ENCODE data around the gene HPS6.

Gene HPS6

GRCh38 chr10:102067091-102067916, 2.2 kb downstream of the HPS6 start:
- in situ Hi-C loops (cut with MboI; ENCODE audit: low sequenced_read_pairs), result no loop called here

GRCh38 chr10:102068216-102068615, 3.1 kb downstream of the HPS6 start:
- in situ Hi-C loops (cut with MboI; ENCODE audit: low sequenced_read_pairs), result no loop called here

- in situ Hi-C loops (cut with MboI; ENCODE audit: low sequenced_read_pairs), result no loop called here
Observed at GRCh38 chr10:102069071-102069470, 3.9 kb downstream of the HPS6 start.

- in situ Hi-C loops (cut with MboI; ENCODE audit: low sequenced_read_pairs), result loop anchor here (10.0 kb wide), 1 partner anchor 228 kb away; the partner anchor contains the start of gene KCNIP2
Observed at GRCh38 chr10:102072673-102073527, 7.8 kb downstream of the HPS6 start.

- in situ Hi-C loops (cut with MboI; ENCODE audit: low sequenced_read_pairs), result no loop called here
Observed at GRCh38 chr10:102083541-102083940, 18.4 kb downstream of the HPS6 start.

GRCh38 chr10:102085336-102085735, 20.2 kb downstream of the HPS6 start:
- in situ Hi-C loops (cut with MboI; ENCODE audit: low sequenced_read_pairs), result no loop called here

- in situ Hi-C loops (cut with MboI; ENCODE audit: low sequenced_read_pairs), result no loop called here
Observed at GRCh38 chr10:102086196-102086595, 21.0 kb downstream of the HPS6 start.

GRCh38 chr10:102090772-102091171, 25.6 kb downstream of the HPS6 start:
- in situ Hi-C loops (cut with MboI; ENCODE audit: low sequenced_read_pairs), result no loop called here

- in situ Hi-C loops (cut with MboI; ENCODE audit: low sequenced_read_pairs), result no loop called here
Observed at GRCh38 chr10:102096449-102096848, 31.3 kb downstream of the HPS6 start.

- in situ Hi-C loops (cut with MboI; ENCODE audit: low sequenced_read_pairs), result no loop called here
Observed at GRCh38 chr10:102101152-102101551, 36.0 kb downstream of the HPS6 start.

GRCh38 chr10:102102421-102102820, 37.3 kb downstream of the HPS6 start:
- in situ Hi-C loops (cut with MboI; ENCODE audit: low sequenced_read_pairs), result no loop called here

- in situ Hi-C loops (cut with MboI; ENCODE audit: low sequenced_read_pairs), result no loop called here
Observed at GRCh38 chr10:102106998-102107397, 41.8 kb downstream of the HPS6 start.

GRCh38 chr10:102109166-102110116, 44.3 kb downstream of the HPS6 start:
- in situ Hi-C loops (cut with MboI; ENCODE audit: low sequenced_read_pairs), result no loop called here

GRCh38 chr10:102111276-102111675, 46.1 kb downstream of the HPS6 start:
- in situ Hi-C loops (cut with MboI; ENCODE audit: low sequenced_read_pairs), result no loop called here

- in situ Hi-C loops (cut with MboI; ENCODE audit: low sequenced_read_pairs), result no loop called here
Observed at GRCh38 chr10:102112210-102112817, 47.2 kb downstream of the HPS6 start.

GRCh38 chr10:102113261-102113955, 48.3 kb downstream of the HPS6 start:
- in situ Hi-C loops (cut with MboI; ENCODE audit: low sequenced_read_pairs), result no loop called here

GRCh38 chr10:102113956-102114857, 49.1 kb downstream of the HPS6 start:
- in situ Hi-C loops (cut with MboI; ENCODE audit: low sequenced_read_pairs), result no loop called here

- in situ Hi-C loops (cut with MboI; ENCODE audit: low sequenced_read_pairs), result no loop called here
Observed at GRCh38 chr10:102114861-102115618, 49.9 kb downstream of the HPS6 start.

Measured in HL-60/S4 treated with retinoic acid at 250 ng/mL for 4 days and 3 days (cell line).